Smooth muscle cell (in vitro differentiated cells): ENCODE data around the gene KRT75. TPM values are rescaled to one million over a fixed set of nuclear protein-coding genes. Genes with fewer than 3 reads are reported as not detected.

Experiments used
- DNase-seq: peaks from one replicate; lab custom pipeline; 2025; ENCODE audit not compliant: unreplicated experiment; lab: John Stamatoyannopoulos, UW
- H2AFZ ChIP-seq: fragments of 200-600 bp; sonication (generic); 2 replicates; pipeline ENCODE4 v1.6.0; 2016; ENCODE audit warnings: antibody characterized with exemption, low read depth, mild to moderate bottlenecking
- H3F3A ChIP-seq: fragments of 200-600 bp; sonication (generic); 2 replicates; pipeline ENCODE4 v1.6.0; 2017; ENCODE audit warnings: antibody characterized with exemption, low read depth
- H3K27ac ChIP-seq: fragments of 200-600 bp; sonication (generic); 2 replicates; pipeline ENCODE4 v1.5.1; 2016; ENCODE audit warnings: low read depth, mild to moderate bottlenecking
- H3K27me3 ChIP-seq: fragments of 200-600 bp; sonication (generic); 2 replicates; pipeline ENCODE4 v1.6.1; 2016; ENCODE audit warnings: low read depth, mild to moderate bottlenecking
- H3K36me3 ChIP-seq: fragments of 200-600 bp; sonication (generic); 2 replicates; pipeline ENCODE4 v1.5.1; 2016; ENCODE audit warnings: low read depth
- H3K4me1 ChIP-seq: fragments of 200-600 bp; sonication (generic); 2 replicates; pipeline ENCODE4 v1.5.1; 2016; ENCODE audit warnings: low read depth
- H3K4me2 ChIP-seq: fragments of 200-600 bp; sonication (generic); 2 replicates; pipeline ENCODE4 v1.6.0; 2016; ENCODE audit warnings: mild to moderate bottlenecking
- H3K4me3 ChIP-seq: fragments of 200-600 bp; sonication (generic); 2 replicates; pipeline ENCODE4 v1.5.1; 2016; ENCODE audit warnings: mild to moderate bottlenecking
- H3K79me2 ChIP-seq: fragments of 200-600 bp; sonication (generic); 2 replicates; pipeline ENCODE4 v1.6.0; 2016; ENCODE audit warnings: low read depth, mild to moderate bottlenecking
- H3K9ac ChIP-seq: fragments of 200-600 bp; sonication (generic); 2 replicates; pipeline ENCODE4 v1.6.0; 2016; ENCODE audit warnings: low read depth
- H3K9me3 ChIP-seq: fragments of 200-600 bp; sonication (generic); replicated peaks from 2 replicates; pipeline ENCODE4 v1.5.1; 2016; ENCODE audit warnings: low read depth
- H4K20me1 ChIP-seq: fragments of 200-600 bp; sonication (generic); 2 replicates; pipeline ENCODE4 v1.6.0; 2016; ENCODE audit warnings: low read depth
- CTCF ChIP-seq: fragments of 200-600 bp; sonication (generic); IDR thresholded peaks from 2 replicates; pipeline ENCODE4 v1.5.1; 2017; ENCODE audit warnings: borderline replicate concordance, mild to moderate bottlenecking, antibody characterized with exemption; ENCODE audit not compliant: insufficient read depth, poor library complexity, severe bottlenecking
- WGBS: methylation state at CpG from one replicate; pipeline ENCODE4 v1.1.7; 2016; ENCODE audit warnings: low lambda C conversion rate; 5-methylcytosine and 5-hydroxymethylcytosine counted together
- polyA plus RNA-seq: library from polyadenylated mRNA; unstranded; fragments of >200 nt; fragmentation: Nextera tagmentation; extraction: Ambion mirVana; gene quantifications from 2 replicates; pipeline ENCODE4 v1.2.1, GENCODE V29; 2016
- total RNA-seq: library from RNA; depleted of rRNA; stranded (reverse); fragments of >200 nt; gene quantifications from 2 replicates; pipeline ENCODE4 v1.2.3, GENCODE V29; 2014

Gene KRT75
- total and polyA plus RNA-seq, 2 experiments from 2014 or later = 0.37 to 1.9 TPM

DNA sequence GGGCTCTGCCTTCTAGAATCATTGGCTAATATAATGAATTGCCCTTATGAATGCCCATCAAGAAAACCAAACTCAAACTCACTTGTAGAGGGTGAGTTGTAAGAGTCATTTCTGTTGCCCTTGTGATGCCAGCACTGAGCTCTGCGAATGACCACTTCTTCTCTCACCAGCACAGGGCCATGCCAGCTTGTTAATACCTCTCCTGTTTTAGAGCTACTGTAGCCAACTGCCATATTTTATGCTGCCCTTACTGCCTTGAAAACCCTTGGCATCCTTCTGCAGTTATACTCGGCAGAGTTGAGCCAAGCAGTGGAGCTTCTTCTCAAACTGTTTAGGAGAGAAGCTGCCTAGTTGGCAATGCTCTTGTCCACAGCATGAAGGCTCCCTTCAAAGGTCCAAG, 8.1 kb downstream of the KRT75 start:
- no peak for TF ChIP-seq CTCF
- no peak overlapping the region for H3K27ac ChIP-seq
- peaks cover 10% of the 10 kb centered on the region for H3K4me1 ChIP-seq
- peaks cover 14% of the 10 kb centered on the region for H3K27me3 ChIP-seq
- peaks cover 4% of the 10 kb centered on the region for H3F3A ChIP-seq
- H3K9ac ChIP-seq = no peak overlapping the region
- no peak overlapping the region for H3K4me3 ChIP-seq
- H3K9me3 ChIP-seq = no peaks in the 10 kb centered on the region
- H3K79me2 ChIP-seq = no peaks in the 10 kb centered on the region
- no peak overlapping the region for H3K4me2 ChIP-seq
- H2AFZ ChIP-seq = no peak overlapping the region
- no peaks in the 10 kb centered on the region for H4K20me1 ChIP-seq
- no peaks in the 10 kb centered on the region for H3K36me3 ChIP-seq
- DNase-seq = no peak
- 86% methylated on average over 2 of the region's 2 CpGs for WGBS

DNA sequence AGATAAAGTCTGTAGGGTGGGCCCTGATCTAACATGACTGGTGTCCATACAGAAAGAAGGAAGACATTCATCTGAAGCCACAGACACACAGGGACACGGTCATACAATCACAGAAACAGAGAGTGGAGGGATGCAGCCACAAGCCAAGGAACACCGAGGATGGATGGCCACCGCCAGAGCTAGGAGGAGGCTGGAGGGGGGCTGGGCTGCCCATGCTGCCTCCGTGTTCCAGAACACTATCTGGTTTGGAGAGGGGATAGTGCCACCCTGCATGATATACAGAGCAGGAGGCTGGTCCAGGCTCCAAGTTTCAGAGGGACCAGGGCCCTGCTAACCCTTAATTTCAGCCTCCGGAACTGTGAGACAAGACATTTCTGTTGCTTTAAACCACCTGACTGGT, 8.7 kb downstream of the KRT75 start:
- Histone ChIP-seq H3K27me3 (peaks cover 8% of the 10 kb centered on the region), H3K4me3 (no peak overlapping the region), H4K20me1 (no peaks in the 10 kb centered on the region), H2AFZ (no peak overlapping the region), H3K27ac (no peak overlapping the region), H3F3A (peaks cover 4% of the 10 kb centered on the region), H3K4me1 (peaks cover 10% of the 10 kb centered on the region), H3K79me2 (no peaks in the 10 kb centered on the region), H3K4me2 (no peak overlapping the region), H3K9ac (no peak overlapping the region), H3K36me3 (no peaks in the 10 kb centered on the region), H3K9me3 (no peaks in the 10 kb centered on the region)
- 84% methylated on average over 5 of the region's 5 CpGs for WGBS
- TF ChIP-seq CTCF = no peak
- DNase-seq = no peak

- whole genome bisulfite sequencing = 47% methylated on average over 11 of the region's 11 CpGs
- Histone ChIP-seq H2AFZ (peak overlapping the region; percentile 61), H3K4me2 (no peak overlapping the region)
Measured at GRCh38 chr12:52423661-52424500, 10.3 kb downstream of the KRT75 start.

More at GRCh38 chr12:52423661-52424500, 10.3 kb downstream of the KRT75 start:
- H3K4me3 ChIP-seq = no peak overlapping the region
- peaks cover 4% of the 10 kb centered on the region for H3F3A ChIP-seq
- peaks cover 10% of the 10 kb centered on the region for H3K4me1 ChIP-seq
- no peaks in the 10 kb centered on the region for H3K36me3 ChIP-seq
- no peaks in the 10 kb centered on the region for H3K27me3 ChIP-seq
- H3K27ac ChIP-seq = peak overlapping the region; percentile 38
- no peaks in the 10 kb centered on the region for H3K79me2 ChIP-seq
- no peak overlapping the region for H3K9ac ChIP-seq
- H4K20me1 ChIP-seq = no peaks in the 10 kb centered on the region
- no peak for TF ChIP-seq CTCF
- no peaks in the 10 kb centered on the region for H3K9me3 ChIP-seq
- no peak for DNase-seq
